ENCODE data around the gene MSGN1. TPM values are rescaled to one million over a fixed set of nuclear protein-coding genes. Genes with fewer than 3 reads are reported as not detected.

The MSGN1 gene
- total and polyA plus RNA-seq, 2 donors (not counting 3 experiments of a cell fraction or from before 2014, with no cell fraction given) = not detected

DNA sequence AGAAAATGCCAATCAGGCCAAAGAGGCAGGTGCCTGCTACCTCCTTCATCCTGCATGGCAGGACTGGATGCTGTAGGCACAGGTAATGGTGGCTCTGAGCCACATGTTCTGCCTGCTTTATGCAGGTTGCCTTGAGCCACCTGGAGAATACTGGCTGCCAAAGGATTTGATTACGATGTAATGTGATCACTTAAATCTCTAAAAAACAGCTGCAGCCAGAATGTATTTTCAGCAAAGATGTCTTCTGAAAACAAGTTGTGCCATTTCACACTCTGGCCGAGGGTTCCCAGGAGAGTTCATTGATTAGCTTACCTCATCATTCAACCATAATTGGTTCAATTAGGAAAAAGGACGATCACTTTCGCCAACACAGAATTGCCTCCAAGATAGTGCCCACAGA lies 17.9 kb upstream of the MSGN1 start:
- H3K9me1 ChIP-seq (replicated peaks; ENCODE audit: control insufficient read depth, extremely low read depth, insufficient read depth, low read length) = no peaks in the 10 kb centered on the region
- H3K27ac ChIP-seq (ENCODE audit: insufficient read depth, low read depth, low read length) = no peak overlapping the region
- dilution Hi-C loops (cut with MboI; ENCODE audit: extremely low pct_ligation_motif_present, low sequenced_read_pairs) = no loop called here
- no peak overlapping the region for H3K9ac ChIP-seq (replicated peaks; ENCODE audit: extremely low read depth, insufficient read depth, low read length)
- H3K36me3 ChIP-seq (ENCODE audit: control insufficient read depth in 2 of 2, extremely low read depth in 1 of 2, insufficient read depth in 2 of 2, low read length in 2 of 2) = no peaks in the 10 kb centered on the region
- no peaks in the 10 kb centered on the region for H4K20me1 ChIP-seq (replicated peaks; ENCODE audit: control insufficient read depth, extremely low read depth, insufficient read depth, low read length)
- TF ChIP-seq MYC (IDR thresholded peaks at IDR 0.05; ENCODE audit: low read depth, low read length) (no peak), FOS (IDR thresholded peaks at IDR 0.05; ENCODE audit: borderline replicate concordance, insufficient read depth, low read length) (no peak), JUN (IDR thresholded peaks at IDR 0.05; ENCODE audit: borderline replicate concordance, insufficient read depth, insufficient read length, low read depth) (no peak), EZH2 (IDR thresholded peaks at IDR 0.05; ENCODE audit: borderline replicate concordance, low read depth, low read length, severe bottlenecking) (no peak), GATA2 (IDR thresholded peaks at IDR 0.05; ENCODE audit: insufficient read depth, insufficient read length, low read depth, low read length) (no peak), POLR2A (IDR thresholded peaks at IDR 0.05; ENCODE audit: low read depth, low read length) (no peak), POLR2AphosphoS5 (IDR thresholded peaks at IDR 0.05; ENCODE audit: insufficient read depth, low read depth, low read length) (no peak)
- TF ChIP-seq, protein P1, sequence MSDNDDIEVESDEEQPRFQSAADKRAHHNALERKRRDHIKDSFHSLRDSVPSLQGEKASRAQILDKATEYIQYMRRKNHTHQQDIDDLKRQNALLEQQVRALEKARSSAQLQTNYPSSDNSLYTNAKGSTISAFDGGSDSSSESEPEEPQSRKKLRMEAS (IDR thresholded peaks at IDR 0.05; ENCODE audit: insufficient read depth, insufficient read length) = no peak
- TF ChIP-seq, protein P2, sequence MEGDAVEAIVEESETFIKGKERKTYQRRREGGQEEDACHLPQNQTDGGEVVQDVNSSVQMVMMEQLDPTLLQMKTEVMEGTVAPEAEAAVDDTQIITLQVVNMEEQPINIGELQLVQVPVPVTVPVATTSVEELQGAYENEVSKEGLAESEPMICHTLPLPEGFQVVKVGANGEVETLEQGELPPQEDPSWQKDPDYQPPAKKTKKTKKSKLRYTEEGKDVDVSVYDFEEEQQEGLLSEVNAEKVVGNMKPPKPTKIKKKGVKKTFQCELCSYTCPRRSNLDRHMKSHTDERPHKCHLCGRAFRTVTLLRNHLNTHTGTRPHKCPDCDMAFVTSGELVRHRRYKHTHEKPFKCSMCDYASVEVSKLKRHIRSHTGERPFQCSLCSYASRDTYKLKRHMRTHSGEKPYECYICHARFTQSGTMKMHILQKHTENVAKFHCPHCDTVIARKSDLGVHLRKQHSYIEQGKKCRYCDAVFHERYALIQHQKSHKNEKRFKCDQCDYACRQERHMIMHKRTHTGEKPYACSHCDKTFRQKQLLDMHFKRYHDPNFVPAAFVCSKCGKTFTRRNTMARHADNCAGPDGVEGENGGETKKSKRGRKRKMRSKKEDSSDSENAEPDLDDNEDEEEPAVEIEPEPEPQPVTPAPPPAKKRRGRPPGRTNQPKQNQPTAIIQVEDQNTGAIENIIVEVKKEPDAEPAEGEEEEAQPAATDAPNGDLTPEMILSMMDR (IDR thresholded peaks at IDR 0.05; ENCODE audit: extremely low read depth in 1 of 2, insufficient read depth in 1 of 2, low read depth in 1 of 2, low read length in 2 of 2) = no peak
- intact Hi-C loops (cut with micrococcal nuclease) = no loop called here
- POLR2A ChIA-PET = no interaction called here
- FAIRE-seq (no peak), DNase-seq (ENCODE audit: low read depth, low spot score) (no peak)
- no peak overlapping the region for H3K4me2 ChIP-seq (ENCODE audit: insufficient read depth, low read length)
- no peak overlapping the region for H3K4me3 ChIP-seq (replicated peaks in 1 of 3; ENCODE audit: insufficient read depth in 1 of 3, low read depth in 1 of 3, low read length in 3 of 3)
- H3K79me2 ChIP-seq (ENCODE audit: control insufficient read depth, insufficient read depth, low read length) = no peaks in the 10 kb centered on the region
- peaks cover 1 to 4% of the 10 kb centered on the region in 2 experiments for H3K27me3 ChIP-seq (ENCODE audit: control insufficient read depth in 2 of 2, insufficient read depth in 2 of 2, low read length in 2 of 2)
- no peaks in the 10 kb centered on the region for H3K4me1 ChIP-seq (ENCODE audit: control insufficient read depth, extremely low read depth, insufficient read depth, low read length)
- BruUV-seq (replicated peaks) = no TSS peak
- H2AFZ ChIP-seq (ENCODE audit: low read depth, low read length) = no peak overlapping the region
- CTCF ChIA-PET = no interaction called here
- no peaks in the 10 kb centered on the region for H3K9me3 ChIP-seq (replicated peaks; ENCODE audit: control insufficient read depth, insufficient read depth, low read length)
